HepG2 (cell line): ENCODE measurements around the gene NSD2. TPM values are rescaled to one million over a fixed set of nuclear protein-coding genes. Genes with fewer than 3 reads are reported as not detected.

Experiments used
- ATAC-seq: fragments of 200-7000 bp; cut with Tn5 transposase; 3 replicates; pipeline ENCODE4 v1.9.1; 2020; ENCODE audit warnings: mild to moderate bottlenecking, moderate library complexity
- BruUV-seq: library from RNA; stranded (reverse); fragments of 400-500 nt; replicated peaks from 2 replicates; lab custom pipeline; 2021; lab: Mats Ljungman, UMichigan
- CTCF ChIA-PET: fragments of 300-600 bp; formaldehyde crosslinking; extraction: SDS; loops from one replicate; lab custom pipeline; 2021; ENCODE audit warnings: low total read pairs, inconsistent platforms, low intra/inter-chr PET ratio; lab: Yijun Ruan, JAX
- POLR2A ChIA-PET: fragments of 350-600 bp; sonication (Branson Sonifier 250); formaldehyde crosslinking; loops from one replicate; lab custom pipeline; 2020; ENCODE audit warnings: antibody characterized with exemption, inconsistent platforms; lab: Yijun Ruan, JAX
- DNase-seq: peaks from one replicate; pipeline ENCODE4 v3.0.0-alpha.2; 2015; ENCODE audit warnings: low spot score
- FAIRE-seq: peaks from 3 replicates; lab custom pipeline; 2011; peaks lifted over from hg19 to GRCh38; lab: Jason Lieb, UNC
- H2AFZ ChIP-seq: one replicate; pipeline ENCODE4 v1.6.1; 2011; ENCODE audit warnings: low read length, inconsistent platforms
- H3K27ac ChIP-seq: fragments of 300-600 bp; 3 replicates; pipeline ENCODE4 v1.8.0; 2011; ENCODE audit warnings: mixed run types, mild to moderate bottlenecking, mixed read lengths, low read length, inconsistent platforms; ENCODE audit not compliant: insufficient read depth; ENCODE audit errors: extremely low read length
- H3K27me3 ChIP-seq, 2 experiments: fragments of 200-600 bp in 1 of 2; 2 replicates in 1 of 2; 3 replicates in 1 of 2; pipeline versions ENCODE4 v1.6.0 to v1.8.0; 2011; ENCODE audit warnings: low read length in 2 of 2, mild to moderate bottlenecking in 2 of 2, moderate library complexity in 2 of 2, inconsistent platforms in 1 of 2; ENCODE audit not compliant: insufficient read depth in 2 of 2, control insufficient read depth in 1 of 2
- H3K36me3 ChIP-seq, 2 experiments: fragments of 200-600 bp in 1 of 2; replicated peaks in 1 of 2; 2 replicates in 1 of 2; 3 replicates in 1 of 2; pipeline versions ENCODE4 v1.5.1 to v1.8.0; 2011; ENCODE audit warnings: low read length in 2 of 2, inconsistent platforms in 1 of 2; ENCODE audit not compliant: insufficient read depth in 2 of 2, control insufficient read depth in 1 of 2
- H3K4me1 ChIP-seq: 2 replicates; pipeline ENCODE4 v1.5.1; 2012; ENCODE audit warnings: low read length, inconsistent platforms; ENCODE audit not compliant: insufficient read depth
- H3K4me2 ChIP-seq: 2 replicates; pipeline ENCODE4 v1.6.0; 2011; ENCODE audit warnings: low read depth, low read length, inconsistent platforms
- H3K4me3 ChIP-seq, 3 experiments: fragments of 200-600 bp in 1 of 3; sonication (generic), shearing (Covaris generic) in 1 of 3; replicated peaks in 1 of 3; 2 replicates each; pipeline ENCODE4 v1.5.1; 2011 to 2016; ENCODE audit warnings: low read length in 3 of 3, inconsistent platforms in 2 of 3, low read depth in 2 of 3, mild to moderate bottlenecking in 2 of 3, control low read depth in 1 of 3, mixed read lengths in 1 of 3; ENCODE audit not compliant: insufficient read depth in 1 of 3
- H3K79me2 ChIP-seq: one replicate; pipeline ENCODE4 v1.6.1; 2011; ENCODE audit warnings: low read length, inconsistent platforms; ENCODE audit not compliant: insufficient read depth
- H3K9ac ChIP-seq: 2 replicates; pipeline ENCODE4 v1.6.0; 2011; ENCODE audit warnings: mild to moderate bottlenecking, low read depth, low read length, inconsistent platforms; ENCODE audit not compliant: insufficient read depth
- H3K9me3 ChIP-seq: 2 replicates; pipeline ENCODE4 v1.5.1; 2012; ENCODE audit warnings: mild to moderate bottlenecking, low read length
- H4K20me1 ChIP-seq: 2 replicates; pipeline ENCODE4 v1.6.0; 2011; ENCODE audit warnings: inconsistent platforms, mild to moderate bottlenecking, low read length, moderate library complexity; ENCODE audit not compliant: insufficient read depth
- FOXO4 ChIP-seq: sonication (generic); formaldehyde crosslinking; conservative IDR thresholded peaks from 2 replicates; pipeline ENCODE4 v1.8.1; 2023; ENCODE audit warnings: missing genetic modification reagents
- IKZF4 ChIP-seq: sonication (generic); formaldehyde crosslinking; IDR thresholded peaks from 2 replicates; pipeline ENCODE4 v1.5.1; 2020; ENCODE audit warnings: borderline replicate concordance, mild to moderate bottlenecking, low read depth, missing genetic modification reagents; ENCODE audit errors: not compliant biosample characterization
- PHF5A ChIP-seq: IDR thresholded peaks from one replicate; pipeline ENCODE4 v1.6.1; 2018; ENCODE audit warnings: low read depth, missing genetic modification reagents; ENCODE audit not compliant: unreplicated experiment
- RBFOX2 ChIP-seq: fragments of 200-400 bp; formaldehyde crosslinking; IDR thresholded peaks from 2 replicates; pipeline ENCODE4 v1.6.1; 2017; ENCODE audit warnings: low read depth, mild to moderate bottlenecking, low read length
- ZBED4 ChIP-seq: sonication (generic); formaldehyde crosslinking; IDR thresholded peaks from 2 replicates; pipeline ENCODE4 v1.4.0; 2020; ENCODE audit warnings: missing genetic modification reagents, borderline replicate concordance
- ZFP37 ChIP-seq: sonication (generic); formaldehyde crosslinking; IDR thresholded peaks from 2 replicates; pipeline ENCODE4 v1.4.0; 2020; ENCODE audit warnings: missing genetic modification reagents, borderline replicate concordance
- ZNF12 ChIP-seq: sonication (generic); formaldehyde crosslinking; IDR thresholded peaks from 2 replicates; pipeline ENCODE4 v1.5.0; 2020; ENCODE audit warnings: missing genetic modification reagents
- ZNF746 ChIP-seq: sonication (generic); formaldehyde crosslinking; IDR thresholded peaks from 2 replicates; pipeline ENCODE4 v1.8.0; 2022; ENCODE audit warnings: mild to moderate bottlenecking, missing genetic modification reagents
- in situ Hi-C: cut with HindIII; loops from 2 replicates; pipeline ENCODE4 v1.10.0; 2017; ENCODE audit warnings: low pct_unique_long_range_greater_than_20kb; ENCODE audit not compliant: extremely low pct_ligation_motif_present
- intact Hi-C: fragments of 100-400 bp; cut with micrococcal nuclease; formaldehyde crosslinking; loops from one replicate; pipeline ENCODE4 v1.10.0; 2022; ENCODE audit not compliant: unreplicated experiment
- polyA plus RNA-seq, 8 experiments: library from polyadenylated mRNA; depleted of rRNA in 3 of 8; stranded (reverse) in 7 of 8; unstranded in 1 of 8; fragments of >200 nt; fragmentation: Illumina TruSeq in 4 of 8; extraction: Trizol in 4 of 8; gene quantifications; 2 replicates each; pipeline versions ENCODE4 v1.2.1 to v1.2.3, GENCODE V29; 2011 to 2016; ENCODE audit warnings: low read depth in 4 of 8, missing spikeins in 1 of 8, mixed read lengths in 1 of 8; ENCODE audit not compliant: insufficient read depth in 1 of 8
- total RNA-seq, 5 experiments: library from RNA; depleted of rRNA; stranded (reverse); fragments of >200 nt; fragmentation: Illumina TruSeq; extraction: Trizol; gene quantifications; 2 replicates each; pipeline ENCODE4 v1.2.3, GENCODE V29; 2016; ENCODE audit warnings: low read depth in 1 of 5
- TF ChIP-seq, protein P1 (sequence below): sonication (generic); formaldehyde crosslinking; IDR thresholded peaks from one replicate; pipeline ENCODE4 v1.5.1; 2020; ENCODE audit warnings: mild to moderate bottlenecking, missing genetic modification reagents; ENCODE audit errors: not compliant biosample characterization

Gene NSD2
- total and polyA plus RNA-seq, 2 of the 13 experiments (the other 11 are each of a cell fraction or from before 2014, with no cell fraction given), result 22.0 to 65.9 TPM

DNA sequence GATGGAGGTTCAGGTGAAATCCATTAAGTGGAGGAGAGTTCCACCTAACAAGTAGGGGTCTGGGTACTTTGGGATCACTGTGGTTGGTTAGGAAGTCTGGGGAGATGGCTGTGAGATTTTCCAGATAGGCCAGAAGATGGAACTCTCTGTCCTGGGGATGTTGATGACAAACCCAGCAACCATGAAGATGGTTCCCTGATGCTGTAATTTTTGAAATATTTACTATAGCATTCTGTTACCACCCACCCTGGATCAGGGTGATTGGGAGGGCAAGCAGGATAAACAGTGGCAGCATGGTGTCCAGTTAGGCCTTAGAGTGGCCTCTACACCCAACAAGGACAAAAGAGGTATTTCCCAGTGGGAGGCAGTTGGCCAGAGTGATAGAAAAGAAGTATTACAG lies 153.5 kb downstream of the NSD2 start (continued):
- TF ChIP-seq, protein P1, sequence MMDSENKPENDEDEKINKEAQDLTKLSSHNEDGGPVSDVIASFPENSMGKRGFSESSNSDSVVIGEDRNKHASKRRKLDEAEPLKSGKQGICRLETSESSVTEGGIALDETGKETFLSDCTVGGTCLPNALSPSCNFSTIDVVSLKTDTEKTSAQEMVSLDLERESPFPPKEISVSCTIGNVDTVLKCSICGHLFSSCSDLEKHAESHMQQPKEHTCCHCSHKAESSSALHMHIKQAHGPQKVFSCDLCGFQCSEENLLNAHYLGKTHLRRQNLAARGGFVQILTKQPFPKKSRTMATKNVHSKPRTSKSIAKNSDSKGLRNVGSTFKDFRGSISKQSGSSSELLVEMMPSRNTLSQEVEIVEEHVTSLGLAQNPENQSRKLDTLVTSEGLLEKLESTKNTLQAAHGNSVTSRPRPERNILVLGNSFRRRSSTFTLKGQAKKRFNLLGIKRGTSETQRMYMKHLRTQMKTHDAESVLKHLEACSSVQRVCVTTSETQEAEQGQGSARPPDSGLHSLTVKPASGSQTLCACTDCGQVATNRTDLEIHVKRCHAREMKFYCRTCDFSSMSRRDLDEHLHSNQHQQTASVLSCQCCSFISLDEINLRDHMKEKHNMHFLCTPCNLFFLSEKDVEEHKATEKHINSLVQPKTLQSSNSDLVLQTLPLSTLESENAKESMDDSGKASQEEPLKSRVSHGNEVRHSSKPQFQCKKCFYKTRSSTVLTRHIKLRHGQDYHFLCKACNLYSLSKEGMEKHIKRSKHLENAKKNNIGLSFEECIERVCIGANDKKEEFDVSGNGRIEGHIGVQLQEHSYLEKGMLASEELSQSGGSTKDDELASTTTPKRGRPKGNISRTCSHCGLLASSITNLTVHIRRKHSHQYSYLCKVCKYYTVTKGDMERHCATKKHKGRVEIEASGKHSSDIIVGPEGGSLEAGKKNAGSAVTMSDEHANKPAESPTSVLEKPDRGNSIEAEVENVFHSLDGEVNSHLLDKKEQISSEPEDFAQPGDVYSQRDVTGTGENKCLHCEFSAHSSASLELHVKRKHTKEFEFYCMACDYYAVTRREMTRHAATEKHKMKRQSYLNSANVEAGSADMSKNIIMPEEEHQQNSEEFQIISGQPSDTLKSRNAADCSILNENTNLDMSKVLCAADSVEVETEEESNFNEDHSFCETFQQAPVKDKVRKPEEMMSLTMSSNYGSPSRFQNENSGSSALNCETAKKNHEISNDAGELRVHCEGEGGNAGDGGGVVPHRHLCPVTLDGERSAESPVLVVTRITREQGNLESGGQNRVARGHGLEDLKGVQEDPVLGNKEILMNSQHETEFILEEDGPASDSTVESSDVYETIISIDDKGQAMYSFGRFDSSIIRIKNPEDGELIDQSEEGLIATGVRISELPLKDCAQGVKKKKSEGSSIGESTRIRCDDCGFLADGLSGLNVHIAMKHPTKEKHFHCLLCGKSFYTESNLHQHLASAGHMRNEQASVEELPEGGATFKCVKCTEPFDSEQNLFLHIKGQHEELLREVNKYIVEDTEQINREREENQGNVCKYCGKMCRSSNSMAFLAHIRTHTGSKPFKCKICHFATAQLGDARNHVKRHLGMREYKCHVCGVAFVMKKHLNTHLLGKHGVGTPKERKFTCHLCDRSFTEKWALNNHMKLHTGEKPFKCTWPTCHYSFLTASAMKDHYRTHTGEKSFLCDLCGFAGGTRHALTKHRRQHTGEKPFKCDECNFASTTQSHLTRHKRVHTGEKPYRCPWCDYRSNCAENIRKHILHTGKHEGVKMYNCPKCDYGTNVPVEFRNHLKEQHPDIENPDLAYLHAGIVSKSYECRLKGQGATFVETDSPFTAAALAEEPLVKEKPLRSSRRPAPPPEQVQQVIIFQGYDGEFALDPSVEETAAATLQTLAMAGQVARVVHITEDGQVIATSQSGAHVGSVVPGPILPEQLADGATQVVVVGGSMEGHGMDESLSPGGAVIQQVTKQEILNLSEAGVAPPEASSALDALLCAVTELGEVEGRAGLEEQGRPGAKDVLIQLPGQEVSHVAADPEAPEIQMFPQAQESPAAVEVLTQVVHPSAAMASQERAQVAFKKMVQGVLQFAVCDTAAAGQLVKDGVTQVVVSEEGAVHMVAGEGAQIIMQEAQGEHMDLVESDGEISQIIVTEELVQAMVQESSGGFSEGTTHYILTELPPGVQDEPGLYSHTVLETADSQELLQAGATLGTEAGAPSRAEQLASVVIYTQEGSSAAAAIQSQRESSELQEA (CRISPR knock-in tag), result no peak

GRCh38 chr4:2025817-2026216 lies 154.6 kb downstream of the NSD2 start:
- no peaks in the 10 kb centered on the region for H3K79me2 ChIP-seq
- H3K4me1 ChIP-seq, result peaks cover 12% of the 10 kb centered on the region; the same call in 1 of the 2 replicates
- no peak for ATAC-seq
- no peaks in the 10 kb centered on the region; the same call in 1 of the 2 replicates for H3K9me3 ChIP-seq
- no peak overlapping the region for H3K27ac ChIP-seq
- H2AFZ ChIP-seq, result no peak overlapping the region
- H3K4me3 ChIP-seq, result no peak overlapping the region
- ChIA-PET CTCF (no interaction called here), POLR2A (no interaction called here)
- no peaks in the 10 kb centered on the region for H3K36me3 ChIP-seq
- H4K20me1 ChIP-seq, result no peaks in the 10 kb centered on the region
- FAIRE-seq, result no peak
- peaks cover 0 to 4% of the 10 kb centered on the region in 2 experiments; a peak in 3 of 5 replicates for H3K27me3 ChIP-seq
- no peak for DNase-seq
- no peak overlapping the region for H3K4me2 ChIP-seq
- in situ Hi-C loops, result no loop called here
- intact Hi-C loops, result no loop called here
- no TSS peak for BruUV-seq
- no peak overlapping the region for H3K9ac ChIP-seq
- TF ChIP-seq ZFP37 (CRISPR knock-in tag), result no peak
- no peak for TF ChIP-seq IKZF4 (CRISPR knock-in tag)
- TF ChIP-seq ZNF746 (CRISPR knock-in tag), result no peak
- no peak for TF ChIP-seq RBFOX2
- TF ChIP-seq ZNF12 (CRISPR knock-in tag), result no peak
- no peak for TF ChIP-seq PHF5A (CRISPR knock-in tag)
- no peak for TF ChIP-seq ZBED4 (CRISPR knock-in tag)
- no peak for TF ChIP-seq FOXO4
